IMR-90 (cell line): ENCODE measurements around the gene MED22. TPM values are rescaled to one million over a fixed set of nuclear protein-coding genes. Genes with fewer than 3 reads are reported as not detected.
A peak's percentile ranks its signal among the peaks of the same experiment; 100 is the strongest.

ENCODE experiments used
- ATAC-seq: fragments of 200-7000 bp; cut with Tn5 transposase; 2 replicates; pipeline ENCODE4 v1.9.1; 2020; ENCODE audit warnings: low read depth, mild to moderate bottlenecking, moderate library complexity
- BruUV-seq: library from RNA; stranded (reverse); fragments of 400-500 nt; replicated peaks from 2 replicates; lab custom pipeline; 2021; lab: Mats Ljungman, UMichigan
- CTCF ChIA-PET: fragments of 300-600 bp; formaldehyde crosslinking; extraction: SDS; loops from one replicate; lab custom pipeline; 2021; ENCODE audit warnings: antibody characterized with exemption; lab: Yijun Ruan, JAX
- POLR2A ChIA-PET: fragments of 300-600 bp; sonication (Branson Sonifier 250); formaldehyde crosslinking; loops from one replicate; lab custom pipeline; 2022; ENCODE audit warnings: antibody characterized with exemption; ENCODE audit not compliant: unreplicated experiment; lab: Charles Lee
- DNase-seq: peaks from one replicate; pipeline ENCODE4 v3.0.0; 2013
- H2AFZ ChIP-seq: replicated peaks from 2 replicates; pipeline ENCODE3; 2013; ENCODE audit warnings: low read length, mild to moderate bottlenecking; ENCODE audit not compliant: poor library complexity
- H2AK5ac ChIP-seq: 2 replicates; pipeline ENCODE4 v1.6.1; 2013; ENCODE audit warnings: low read depth, low read length, inconsistent platforms
- H2AK9ac ChIP-seq: replicated peaks from 2 replicates; pipeline ENCODE3; 2013; ENCODE audit warnings: mild to moderate bottlenecking, low read depth, low read length, moderate library complexity; ENCODE audit not compliant: poor library complexity
- H2BK120ac ChIP-seq: 2 replicates; pipeline ENCODE4 v1.6.1; 2013; ENCODE audit warnings: low read depth, low read length, inconsistent platforms
- H2BK15ac ChIP-seq: 3 replicates; pipeline ENCODE4 v1.6.1; 2013; ENCODE audit warnings: low read depth, low read length, inconsistent platforms
- H2BK20ac ChIP-seq: 2 replicates; pipeline ENCODE4 v1.6.1; 2013; ENCODE audit warnings: low read depth, mild to moderate bottlenecking, inconsistent platforms, low read length, moderate library complexity
- H2BK5ac ChIP-seq: 2 replicates; pipeline ENCODE4 v1.6.1; 2013; ENCODE audit warnings: mild to moderate bottlenecking, low read depth, low read length, inconsistent platforms; ENCODE audit not compliant: poor library complexity, severe bottlenecking
- H3K14ac ChIP-seq: replicated peaks from 2 replicates; pipeline ENCODE4 v1.6.1; 2013; ENCODE audit warnings: low read depth, low read length, inconsistent platforms
- H3K18ac ChIP-seq: 2 replicates; pipeline ENCODE4 v1.6.1; 2013; ENCODE audit warnings: low read depth, low read length, control low read depth
- H3K23ac ChIP-seq: 2 replicates; pipeline ENCODE4 v1.6.1; 2013; ENCODE audit warnings: low read depth, low read length, inconsistent platforms
- H3K27ac ChIP-seq: 2 replicates; pipeline ENCODE4 v1.5.1; 2013; ENCODE audit warnings: mild to moderate bottlenecking, control low read depth, low read length; ENCODE audit not compliant: insufficient read depth
- H3K27me3 ChIP-seq: 2 replicates; pipeline ENCODE4 v1.6.1; 2013; ENCODE audit warnings: low read length; ENCODE audit not compliant: control insufficient read depth, insufficient read depth
- H3K36me3 ChIP-seq: 2 replicates; pipeline ENCODE4 v1.6.1; 2013; ENCODE audit warnings: low read length, mixed read lengths; ENCODE audit not compliant: control insufficient read depth, insufficient read depth
- H3K4ac ChIP-seq: 2 replicates; pipeline ENCODE4 v1.6.1; 2013; ENCODE audit warnings: low read depth, low read length, inconsistent platforms
- H3K4me1 ChIP-seq: 2 replicates; pipeline ENCODE4 v1.6.1; 2013; ENCODE audit warnings: low read length, mixed read lengths; ENCODE audit not compliant: control insufficient read depth, insufficient read depth
- H3K4me2 ChIP-seq: 2 replicates; pipeline ENCODE4 v1.6.1; 2013; ENCODE audit warnings: low read depth, mild to moderate bottlenecking, control low read depth, low read length, moderate library complexity
- H3K4me3 ChIP-seq: 2 replicates; pipeline ENCODE4 v1.5.1; 2013; ENCODE audit warnings: low read depth, mild to moderate bottlenecking, control low read depth, low read length, moderate library complexity; ENCODE audit not compliant: insufficient read depth
- H3K56ac ChIP-seq: 2 replicates; pipeline ENCODE4 v1.6.1; 2013; ENCODE audit warnings: low read length, inconsistent platforms; ENCODE audit not compliant: insufficient read depth; ENCODE audit errors: extremely low read depth
- H3K79me1 ChIP-seq, 2 experiments: 2 replicates each; pipeline ENCODE4 v1.6.1; 2013; ENCODE audit warnings: low read length in 2 of 2, inconsistent platforms in 1 of 2, low read depth in 1 of 2
- H3K9ac ChIP-seq: 2 replicates; pipeline ENCODE4 v1.6.1; 2013; ENCODE audit warnings: low read depth, low read length, control low read depth
- H3K9me1 ChIP-seq: 2 replicates; pipeline ENCODE4 v1.6.1; 2013; ENCODE audit warnings: low read length, inconsistent platforms; ENCODE audit not compliant: insufficient read depth
- H3K9me3 ChIP-seq: 2 replicates; pipeline ENCODE4 v1.6.1; 2013; ENCODE audit warnings: low read length; ENCODE audit not compliant: control insufficient read depth, insufficient read depth
- H4K20me1 ChIP-seq: 2 replicates; pipeline ENCODE4 v1.6.1; 2013; ENCODE audit warnings: low read length, inconsistent platforms; ENCODE audit not compliant: insufficient read depth
- H4K5ac ChIP-seq: 2 replicates; pipeline ENCODE4 v1.6.1; 2013; ENCODE audit warnings: mild to moderate bottlenecking, low read depth, low read length, control low read depth
- H4K8ac ChIP-seq, 2 experiments: 2 replicates each; pipeline ENCODE4 v1.6.1; 2013; ENCODE audit warnings: low read depth in 2 of 2, low read length in 2 of 2, control low read depth in 1 of 2, inconsistent platforms in 1 of 2
- H4K91ac ChIP-seq: 2 replicates; pipeline ENCODE4 v1.6.1; 2013; ENCODE audit warnings: low read depth, low read length, inconsistent platforms; ENCODE audit not compliant: insufficient read depth
- RCOR1 ChIP-seq: IDR thresholded peaks from 2 replicates; pipeline ENCODE4 v1.6.1; 2012; ENCODE audit warnings: mild to moderate bottlenecking, low read length, improper control_type of control experiment; ENCODE audit not compliant: insufficient replicate concordance
- WGBS, 2 experiments: methylation state at CpG; one replicate each; pipeline versions ENCODE4 v1.1.5 to v1.1.7; 2013; ENCODE audit warnings: missing lambda C conversion rate in 2 of 2; ENCODE audit not compliant: insufficient read length in 1 of 2; ENCODE audit errors: extremely low coverage in 2 of 2; 5-methylcytosine and 5-hydroxymethylcytosine counted together
- dilution Hi-C: fragments of 300-500 bp; cut with HindIII; formaldehyde crosslinking; loops from one replicate; pipeline ENCODE4 v1.14.3; 2018; ENCODE audit warnings: low sequenced_read_pairs; ENCODE audit not compliant: unreplicated experiment
- in situ Hi-C: fragments of 300-500 bp; cut with MboI; formaldehyde crosslinking; loops from 3 replicates; pipeline ENCODE4 v1.14.3; 2019; ENCODE audit warnings: low sequenced_read_pairs, inconsistent platforms, mixed read lengths
- intact Hi-C: fragments of 100-400 bp; cut with micrococcal nuclease; formaldehyde crosslinking; loops from 2 replicates; pipeline ENCODE4 v1.10.0; 2022
- polyA plus RNA-seq, 3 experiments: library from polyadenylated mRNA; depleted of rRNA; stranded (reverse); fragments of >200 nt; gene quantifications; 2 replicates each; pipeline ENCODE4 v1.2.3, GENCODE V29; 2012; ENCODE audit warnings: low replicate concordance in 1 of 3
- total RNA-seq: library from RNA; depleted of rRNA; stranded (reverse); fragments of >200 nt; gene quantifications from 2 replicates; pipeline ENCODE4 v1.2.3, GENCODE V29; 2012
- TF ChIP-seq, protein P1 (sequence below): conservative IDR thresholded peaks from 2 replicates; pipeline ENCODE4 v1.5.1; 2012; ENCODE audit warnings: mild to moderate bottlenecking, low read depth, low read length, improper control_type of control experiment

The MED22 gene
- total and polyA plus RNA-seq, 2 of the 4 experiments (the other 2 are of a cell fraction), result 7.9 to 28.3 TPM

DNA sequence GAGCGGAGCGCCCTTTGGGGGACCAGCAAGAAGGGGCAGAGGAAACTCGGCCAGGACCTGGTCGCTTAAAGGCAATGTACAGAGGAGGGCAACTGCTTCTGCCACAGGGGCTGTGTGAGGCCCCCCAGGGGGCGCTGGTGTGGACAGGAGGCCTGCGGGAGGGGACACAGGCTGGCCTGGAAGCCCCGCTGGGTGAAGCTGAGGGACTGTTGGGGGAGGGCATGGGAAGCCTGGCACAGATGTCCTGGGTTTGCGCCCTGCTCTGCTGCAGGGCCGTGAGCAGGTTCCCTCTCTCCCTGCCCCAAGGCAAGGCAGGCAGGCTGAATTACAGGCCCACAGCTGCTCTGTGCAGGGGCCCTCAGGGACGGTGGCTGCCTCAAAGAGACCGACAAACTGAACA is 5.4 kb downstream of the MED22 start:
- Histone ChIP-seq H3K79me1 (peaks cover 15 to 45% of the 10 kb centered on the region in 2 experiments; a peak in 3 of 4 replicates), H3K27me3 (no peaks in the 10 kb centered on the region), H4K20me1 (peaks cover 10% of the 10 kb centered on the region; the same call in 1 of the 2 replicates), H2AK9ac (peak overlapping the region; percentile 37), H2AFZ (no peak overlapping the region), H3K18ac (no peak overlapping the region), H2BK20ac (no peak overlapping the region), H3K36me3 (peaks cover 63% of the 10 kb centered on the region), H2BK5ac (no peak overlapping the region), H3K9ac (no peak overlapping the region), H3K23ac (no peak overlapping the region), H2BK120ac (no peak overlapping the region), H3K4me2 (no peak overlapping the region), H4K5ac (no peak overlapping the region), H4K8ac (no peak overlapping the region), H3K9me3 (no peaks in the 10 kb centered on the region), H3K27ac (no peak overlapping the region), H2BK15ac (no peak overlapping the region), H3K4me1 (peaks cover 7% of the 10 kb centered on the region), H4K91ac (no peak overlapping the region), H3K9me1 (peaks cover 3% of the 10 kb centered on the region; the same call in 1 of the 2 replicates), H3K4me3 (no peak overlapping the region), H3K4ac (no peak overlapping the region), H2AK5ac (no peak overlapping the region), H3K56ac (no peak overlapping the region), H3K14ac (no peak overlapping the region)
- in situ Hi-C loops (no loop called here), intact Hi-C loops (no loop called here), dilution Hi-C loops (no loop called here)
- BruUV-seq, result no TSS peak
- ATAC-seq (no peak), DNase-seq (no peak)
- ChIA-PET POLR2A (no interaction called here), CTCF (interaction anchor here (0.9 kb wide), 1 partner anchor 13 kb away, joined by 3 read pairs; no protein-coding TSS in a partner anchor)
- TF ChIP-seq, protein P1, sequence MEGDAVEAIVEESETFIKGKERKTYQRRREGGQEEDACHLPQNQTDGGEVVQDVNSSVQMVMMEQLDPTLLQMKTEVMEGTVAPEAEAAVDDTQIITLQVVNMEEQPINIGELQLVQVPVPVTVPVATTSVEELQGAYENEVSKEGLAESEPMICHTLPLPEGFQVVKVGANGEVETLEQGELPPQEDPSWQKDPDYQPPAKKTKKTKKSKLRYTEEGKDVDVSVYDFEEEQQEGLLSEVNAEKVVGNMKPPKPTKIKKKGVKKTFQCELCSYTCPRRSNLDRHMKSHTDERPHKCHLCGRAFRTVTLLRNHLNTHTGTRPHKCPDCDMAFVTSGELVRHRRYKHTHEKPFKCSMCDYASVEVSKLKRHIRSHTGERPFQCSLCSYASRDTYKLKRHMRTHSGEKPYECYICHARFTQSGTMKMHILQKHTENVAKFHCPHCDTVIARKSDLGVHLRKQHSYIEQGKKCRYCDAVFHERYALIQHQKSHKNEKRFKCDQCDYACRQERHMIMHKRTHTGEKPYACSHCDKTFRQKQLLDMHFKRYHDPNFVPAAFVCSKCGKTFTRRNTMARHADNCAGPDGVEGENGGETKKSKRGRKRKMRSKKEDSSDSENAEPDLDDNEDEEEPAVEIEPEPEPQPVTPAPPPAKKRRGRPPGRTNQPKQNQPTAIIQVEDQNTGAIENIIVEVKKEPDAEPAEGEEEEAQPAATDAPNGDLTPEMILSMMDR, result 0 out of 2 replicates have a peak, but pooled peaks have one; percentile 17
- no peak for TF ChIP-seq RCOR1
- 50% methylated on average over 2 of the region's 11 CpGs; no CpG with 5 or more reads in 1 of the 2 experiments for WGBS, 2 experiments
